Activated B cell treated with CpG ODN at 0.5 μM for 24 hours (primary cell): ENCODE measurements around the gene EFNA4. TPM values are rescaled to one million over a fixed set of nuclear protein-coding genes. Genes with fewer than 3 reads are reported as not detected.

Experiments
- ATAC-seq: fragments of 200-7000 bp; cut with Tn5 transposase; one replicate; pipeline ENCODE4 v1.10.0; 2021; ENCODE audit warnings: low read depth, mild to moderate bottlenecking, moderate library complexity
- CTCF ChIA-PET: fragments of 350-600 bp; sonication (Branson Sonifier 250); formaldehyde crosslinking; loops from one replicate; lab custom pipeline; 2021; ENCODE audit warnings: antibody characterized with exemption; lab: Charles Lee
- POLR2A ChIA-PET: fragments of 350-600 bp; sonication (Branson Sonifier 250); formaldehyde crosslinking; loops from one replicate; lab custom pipeline; 2021; ENCODE audit warnings: antibody characterized with exemption; lab: Charles Lee
- DNase-seq: peaks from one replicate; pipeline ENCODE4 v3.0.0; 2022
- H3K27ac Mint-ChIP-seq: one replicate; pipeline ENCODE4 v1.8.0; 2020; ENCODE audit warnings: mixed read lengths
- H3K27me3 Mint-ChIP-seq: one replicate; pipeline ENCODE4 v1.8.0; 2021; ENCODE audit warnings: mixed read lengths
- H3K36me3 Mint-ChIP-seq: one replicate; pipeline ENCODE4 v1.8.0; 2021; ENCODE audit warnings: low read depth, mixed read lengths
- H3K4me1 Mint-ChIP-seq: one replicate; pipeline ENCODE4 v1.8.0; 2021; ENCODE audit warnings: mixed read lengths
- H3K4me3 Mint-ChIP-seq: one replicate; pipeline ENCODE4 v1.8.0; 2020; ENCODE audit warnings: mild to moderate bottlenecking, mixed read lengths
- H3K9me3 Mint-ChIP-seq: one replicate; pipeline ENCODE4 v1.8.0; 2020; ENCODE audit warnings: mixed read lengths
- CTCF ChIP-seq: fragments of 200-600 bp; IDR thresholded peaks from one replicate; pipeline ENCODE4 v1.8.0; 2022; ENCODE audit warnings: antibody characterized with exemption, mild to moderate bottlenecking
- intact Hi-C: fragments of 100-400 bp; cut with micrococcal nuclease; formaldehyde crosslinking; loops from one replicate; pipeline ENCODE4 v1.15.1; 2024
- total RNA-seq: library from RNA; stranded (reverse); gene quantifications from 2 replicates; pipeline ENCODE4 v1.2.3, GENCODE V29; 2022

The EFNA4 gene
- total RNA-seq, 1 donor from 2014 or later, result 7.8 TPM

DNA sequence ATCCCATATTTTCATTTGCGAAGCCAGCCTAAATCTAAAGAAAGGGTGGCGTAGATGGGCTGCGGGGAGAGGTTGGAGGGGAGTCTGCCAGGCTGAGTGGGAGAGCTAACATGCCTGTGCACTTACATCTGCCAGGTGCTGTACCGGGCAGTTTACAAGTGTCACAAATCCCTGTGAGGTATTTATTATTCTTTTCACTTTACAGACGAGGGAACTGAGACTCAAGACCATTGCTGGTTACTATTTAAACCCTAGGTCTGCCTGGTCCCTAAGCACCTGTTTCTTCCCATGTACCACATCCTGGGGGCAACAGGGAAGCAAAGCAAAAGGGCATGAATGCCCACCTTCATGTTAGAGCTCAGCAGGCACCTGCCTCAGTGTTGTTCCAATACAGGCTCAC is 44.8 kb downstream of the EFNA4 start:
- H3K27ac Mint-ChIP-seq, result no peak overlapping the region
- TF ChIP-seq CTCF, result no peak
- no peaks in the 10 kb centered on the region for H3K36me3 Mint-ChIP-seq
- no peaks in the 10 kb centered on the region for H3K9me3 Mint-ChIP-seq
- DNase-seq, result no peak
- POLR2A ChIA-PET, result no interaction called here
- H3K4me3 Mint-ChIP-seq, result no peak overlapping the region
- peaks cover 2% of the 10 kb centered on the region for H3K27me3 Mint-ChIP-seq
- CTCF ChIA-PET, result interaction anchor here (0.7 kb wide), 1 partner anchor 10 kb away, joined by 3 read pairs; no protein-coding TSS in a partner anchor
- no peak for ATAC-seq
- intact Hi-C loops, result no loop called here
- H3K4me1 Mint-ChIP-seq, result no peaks in the 10 kb centered on the region

DNA sequence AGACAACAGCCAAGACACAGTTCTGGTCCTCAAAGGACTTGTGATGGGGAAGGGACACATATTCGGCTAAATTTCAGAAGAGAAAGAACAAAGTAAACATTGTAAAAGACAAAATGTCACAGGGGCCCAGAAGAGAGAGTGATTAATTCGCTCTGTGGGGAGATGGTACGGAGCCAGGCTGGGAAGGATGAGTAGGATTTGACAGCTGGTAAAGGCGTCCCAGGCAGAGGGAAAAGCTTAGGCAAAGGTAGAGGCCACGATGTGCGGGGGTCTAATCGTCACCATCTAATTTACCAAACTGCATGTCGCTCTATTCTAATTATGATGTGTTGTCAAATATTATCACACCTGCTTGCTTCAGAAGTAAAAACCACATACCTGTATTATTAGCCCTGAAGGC is 46.8 kb downstream of the EFNA4 start:
- H3K4me1 Mint-ChIP-seq, result no peaks in the 10 kb centered on the region
- H3K27ac Mint-ChIP-seq, result no peak overlapping the region
- intact Hi-C loops, result no loop called here
- no peak for DNase-seq
- no peaks in the 10 kb centered on the region for H3K9me3 Mint-ChIP-seq
- TF ChIP-seq CTCF, result no peak
- ChIA-PET POLR2A (no interaction called here), CTCF (interaction anchor here (1.0 kb wide), 1 partner anchor 63 kb away, joined by 3 read pairs; the partner anchor contains the start of gene KRTCAP2)
- ATAC-seq, result no peak
- no peak overlapping the region for H3K4me3 Mint-ChIP-seq
- H3K27me3 Mint-ChIP-seq, result no peaks in the 10 kb centered on the region
- H3K36me3 Mint-ChIP-seq, result no peaks in the 10 kb centered on the region

GRCh38 chr1:155110826-155111225 is 47.3 kb downstream of the EFNA4 start:
- POLR2A ChIA-PET, result no interaction called here
- no peak for TF ChIP-seq CTCF
- ATAC-seq (no peak), DNase-seq (no peak)
- H3K27me3 Mint-ChIP-seq, result no peaks in the 10 kb centered on the region
- H3K9me3 Mint-ChIP-seq, result no peaks in the 10 kb centered on the region
- H3K4me3 Mint-ChIP-seq, result no peak overlapping the region
- no peak overlapping the region for H3K27ac Mint-ChIP-seq
- intact Hi-C loops, result no loop called here
- CTCF ChIA-PET, result interaction anchor here (1.0 kb wide), 1 partner anchor 62 kb away, joined by 3 read pairs; the partner anchor contains the start of gene KRTCAP2
- no peaks in the 10 kb centered on the region for H3K36me3 Mint-ChIP-seq
- H3K4me1 Mint-ChIP-seq, result no peaks in the 10 kb centered on the region

DNA sequence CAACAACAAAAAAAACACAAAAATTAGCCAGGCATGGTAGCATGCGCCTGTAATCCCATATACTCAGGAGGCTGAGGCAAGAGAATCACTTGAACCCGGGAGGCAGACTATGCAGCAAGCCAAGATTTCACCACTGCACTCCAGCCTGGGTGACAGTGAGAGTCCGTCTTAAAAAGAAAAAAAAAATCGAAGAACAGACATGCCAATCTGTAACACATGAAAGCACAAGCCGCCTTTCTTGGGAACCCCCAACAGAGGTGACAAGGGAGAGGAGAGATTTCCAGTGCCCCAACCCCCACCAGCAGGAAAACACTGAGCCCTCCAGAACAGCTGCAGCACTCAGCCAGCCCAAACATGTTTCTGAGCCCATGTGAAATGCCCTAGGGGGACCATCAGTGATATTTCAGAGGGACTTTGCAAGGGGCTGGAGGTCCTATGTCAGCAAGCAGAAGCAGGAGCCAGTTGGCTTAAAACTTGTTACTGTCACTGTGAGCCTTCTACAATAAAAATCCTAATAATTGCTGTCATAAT is 50.0 kb downstream of the EFNA4 start:
- no peak overlapping the region for H3K27ac Mint-ChIP-seq
- ATAC-seq, result no peak
- intact Hi-C loops, result no loop called here
- no peaks in the 10 kb centered on the region for H3K9me3 Mint-ChIP-seq
- no peak for DNase-seq
- no peak for TF ChIP-seq CTCF
- no peaks in the 10 kb centered on the region for H3K4me1 Mint-ChIP-seq
- H3K27me3 Mint-ChIP-seq, result peaks cover 8% of the 10 kb centered on the region
- no peaks in the 10 kb centered on the region for H3K36me3 Mint-ChIP-seq
- H3K4me3 Mint-ChIP-seq, result no peak overlapping the region
- ChIA-PET POLR2A (no interaction called here), CTCF (no interaction called here)

- no peak for TF ChIP-seq CTCF
- POLR2A ChIA-PET, result interaction anchor here (1.4 kb wide), 1 partner anchor 19 kb away, joined by 5 read pairs; the partner anchor contains the start of gene SLC50A1
- ATAC-seq, result no peak
Measured at GRCh38 chr1:155116113-155116764, 52.7 kb downstream of the EFNA4 start.

More at GRCh38 chr1:155116113-155116764, 52.7 kb downstream of the EFNA4 start:
- CTCF ChIA-PET, result interaction anchor here (1.5 to 1.8 kb wide), 3 partner anchors 19 to 57 kb away, joined by 3 to 9 read pairs (median 3); partner anchors contain the start of genes KRTCAP2 and SLC50A1
- no peaks in the 10 kb centered on the region for H3K9me3 Mint-ChIP-seq
- H3K4me3 Mint-ChIP-seq, result no peak overlapping the region
- no peak overlapping the region for H3K27ac Mint-ChIP-seq
- intact Hi-C loops, result no loop called here
- no peaks in the 10 kb centered on the region for H3K4me1 Mint-ChIP-seq
- DNase-seq, result no peak
- peaks cover 12% of the 10 kb centered on the region for H3K27me3 Mint-ChIP-seq
- H3K36me3 Mint-ChIP-seq, result no peaks in the 10 kb centered on the region
